Nephron (organoid): ENCODE data around the gene RNU5D-1.
A peak's percentile ranks its signal among the peaks of the same experiment; 100 is the strongest.
"Not testable (repeated sequence)": the region's sequence is repeated elsewhere in the genome, so short reads cannot be mapped to it uniquely, and the experiment has no call there.

Source experiments
- H3K27ac Mint-ChIP-seq, 3 experiments: 2 replicates each; pipeline ENCODE4 v1.8.0; 2020; ENCODE audit warnings: mixed read lengths in 3 of 3, mild to moderate bottlenecking in 2 of 3, moderate library complexity in 1 of 3
- H3K27me3 Mint-ChIP-seq: 2 replicates; pipeline ENCODE4 v1.8.0; 2021; ENCODE audit warnings: low read depth, mild to moderate bottlenecking, moderate library complexity, mixed read lengths
- H3K36me3 Mint-ChIP-seq: 2 replicates; pipeline ENCODE4 v1.8.0; 2020; ENCODE audit warnings: low read depth, mixed read lengths
- H3K4me1 Mint-ChIP-seq: 2 replicates; pipeline ENCODE4 v1.8.0; 2020; ENCODE audit warnings: mixed read lengths
- H3K4me3 Mint-ChIP-seq, 3 experiments: 2 replicates each; pipeline ENCODE4 v1.8.0; 2020; ENCODE audit warnings: mild to moderate bottlenecking in 3 of 3, mixed read lengths in 3 of 3, moderate library complexity in 2 of 3
- H3K9me3 Mint-ChIP-seq: 2 replicates; pipeline ENCODE4 v1.8.0; 2020; ENCODE audit warnings: mixed read lengths
- TF ChIP-seq, protein P1 (sequence below), 3 experiments: fragments of 200-600 bp; sonication (generic); IDR thresholded peaks; one replicate each; pipeline ENCODE4 v1.5.0; 2021; ENCODE audit warnings: antibody characterized with exemption in 3 of 3; ENCODE audit not compliant: unreplicated experiment in 3 of 3

Gene RNU5D-1

DNA sequence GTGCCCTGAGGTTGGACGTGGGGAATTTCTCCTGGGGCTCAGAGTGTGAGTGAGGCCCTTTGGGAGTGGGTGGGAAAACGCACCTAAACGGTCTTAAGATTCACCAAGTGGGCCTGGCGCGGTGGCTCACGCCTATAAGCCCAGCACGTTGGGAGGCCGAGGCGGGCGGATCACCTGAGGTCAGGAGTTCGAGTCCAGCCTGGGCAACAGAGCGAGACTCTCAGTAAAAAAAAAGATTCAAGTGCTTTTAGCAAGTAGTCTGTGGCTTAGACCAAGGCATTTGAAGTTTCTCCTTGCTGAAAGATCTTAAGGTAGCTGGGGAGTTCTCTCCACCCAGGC lies 45.7 kb upstream of the RNU5D-1 start:
- Mint-ChIP-seq H3K4me1 (peaks cover 25% of the 10 kb centered on the region), H3K36me3 (peaks cover 42% of the 10 kb centered on the region), H3K9me3 (no peaks in the 10 kb centered on the region), H3K4me3 (peak overlapping the region; percentile 91 to 93 (median 93)), H3K27me3 (no peaks in the 10 kb centered on the region), H3K27ac (peak overlapping the region; percentile 91 to 96 (median 96))
- TF ChIP-seq, protein P1, sequence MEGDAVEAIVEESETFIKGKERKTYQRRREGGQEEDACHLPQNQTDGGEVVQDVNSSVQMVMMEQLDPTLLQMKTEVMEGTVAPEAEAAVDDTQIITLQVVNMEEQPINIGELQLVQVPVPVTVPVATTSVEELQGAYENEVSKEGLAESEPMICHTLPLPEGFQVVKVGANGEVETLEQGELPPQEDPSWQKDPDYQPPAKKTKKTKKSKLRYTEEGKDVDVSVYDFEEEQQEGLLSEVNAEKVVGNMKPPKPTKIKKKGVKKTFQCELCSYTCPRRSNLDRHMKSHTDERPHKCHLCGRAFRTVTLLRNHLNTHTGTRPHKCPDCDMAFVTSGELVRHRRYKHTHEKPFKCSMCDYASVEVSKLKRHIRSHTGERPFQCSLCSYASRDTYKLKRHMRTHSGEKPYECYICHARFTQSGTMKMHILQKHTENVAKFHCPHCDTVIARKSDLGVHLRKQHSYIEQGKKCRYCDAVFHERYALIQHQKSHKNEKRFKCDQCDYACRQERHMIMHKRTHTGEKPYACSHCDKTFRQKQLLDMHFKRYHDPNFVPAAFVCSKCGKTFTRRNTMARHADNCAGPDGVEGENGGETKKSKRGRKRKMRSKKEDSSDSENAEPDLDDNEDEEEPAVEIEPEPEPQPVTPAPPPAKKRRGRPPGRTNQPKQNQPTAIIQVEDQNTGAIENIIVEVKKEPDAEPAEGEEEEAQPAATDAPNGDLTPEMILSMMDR (IDR thresholded peaks at IDR 0.05; ENCODE audit: unreplicated experiment in 3 of 3) = no peak

DNA sequence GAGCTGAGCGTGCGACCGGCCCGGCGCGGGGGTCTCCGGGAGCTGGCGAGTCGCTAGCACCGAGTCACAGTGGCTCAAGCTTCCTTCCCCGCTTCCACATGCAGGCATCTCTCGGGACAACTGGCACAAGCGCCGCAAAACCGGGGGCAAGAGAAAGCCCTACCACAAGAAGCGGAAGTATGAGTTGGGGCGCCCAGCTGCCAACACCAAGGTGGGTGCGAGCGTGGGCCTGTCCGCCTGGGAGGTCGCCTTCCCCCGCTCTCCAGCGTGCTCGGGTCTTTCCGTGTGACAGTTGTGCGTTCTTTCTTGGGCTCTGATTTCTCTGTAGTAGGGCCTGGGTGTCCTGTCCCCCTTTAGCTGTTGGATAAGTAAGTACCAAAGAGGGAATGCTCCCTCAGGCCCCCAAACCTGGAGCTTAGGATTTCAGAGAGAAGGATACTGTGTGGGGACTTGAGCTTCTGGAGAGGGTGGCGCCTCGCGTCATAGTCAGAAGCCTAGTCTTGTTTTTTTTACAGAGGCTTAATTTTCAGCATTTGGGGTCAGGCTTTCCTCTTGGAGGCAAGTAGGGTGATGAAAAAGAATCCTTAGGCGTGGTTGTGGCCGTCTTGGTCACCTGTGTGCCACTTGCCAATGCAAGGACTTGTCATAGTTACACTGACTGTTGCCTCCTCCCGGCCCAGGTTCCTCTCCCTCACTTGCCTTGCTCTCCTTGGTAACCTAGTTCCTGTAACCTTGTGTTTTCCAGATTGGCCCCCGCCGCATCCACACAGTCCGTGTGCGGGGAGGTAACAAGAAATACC lies 45.2 kb upstream of the RNU5D-1 start:
- Mint-ChIP-seq H3K27me3 (no peaks in the 10 kb centered on the region), H3K4me1 (peaks cover 25% of the 10 kb centered on the region), H3K9me3 (no peaks in the 10 kb centered on the region), H3K36me3 (peaks cover 36% of the 10 kb centered on the region), H3K27ac (peak overlapping the region; percentile 91 to 96 (median 96)), H3K4me3 (peak overlapping the region; percentile 91 to 93 (median 93))
- TF ChIP-seq, protein P1 (IDR thresholded peaks at IDR 0.05; ENCODE audit: unreplicated experiment in 3 of 3) = no peak

DNA sequence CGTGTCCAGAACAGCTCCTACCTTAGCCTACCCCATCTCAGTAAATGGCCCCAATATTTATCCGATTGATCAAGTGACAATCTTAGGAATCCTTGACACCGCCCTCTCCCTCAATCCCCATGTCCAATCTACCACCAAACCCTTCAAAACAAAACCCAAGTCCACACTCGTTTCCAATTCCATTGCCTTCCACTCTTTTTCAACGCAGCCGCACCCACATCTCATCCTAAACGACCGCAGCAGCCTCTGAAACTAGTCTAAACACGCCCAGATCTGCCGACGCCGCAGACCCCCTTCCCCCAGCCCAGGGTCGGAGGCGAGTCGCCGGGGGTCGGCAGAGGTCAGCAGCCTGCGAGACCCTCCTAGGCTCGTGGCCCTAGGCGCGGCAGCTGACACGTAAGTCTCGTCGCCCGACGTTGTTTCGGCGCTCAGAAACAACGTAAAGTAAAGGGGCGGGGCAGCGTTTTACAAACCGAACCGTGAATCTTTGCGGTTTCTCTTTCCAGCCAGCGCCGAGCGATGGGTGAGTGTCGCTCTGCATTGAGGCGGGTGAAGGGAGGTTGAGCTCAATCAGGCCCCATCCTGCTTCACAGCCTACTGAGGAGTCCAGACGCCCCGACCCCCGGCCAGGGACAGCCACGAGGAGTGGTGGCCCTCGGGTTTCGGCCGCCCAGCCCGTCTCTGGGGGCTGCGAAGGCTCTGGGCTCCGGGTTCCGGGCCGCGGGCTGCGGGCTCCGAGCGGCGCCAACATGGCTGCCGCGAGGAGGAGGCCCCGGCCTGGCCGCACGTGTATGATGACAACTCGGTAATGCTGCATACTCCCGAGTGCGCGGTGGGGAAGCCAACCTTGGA lies 44.3 kb upstream of the RNU5D-1 start, which contains the start of gene RPS8:
RPS8 (plus strand) TSS at position 463 of the 852 bp plus-strand sequence; CDS start at position 520, 57 bp downstream.
- Mint-ChIP-seq H3K9me3 (no peaks in the 10 kb centered on the region), H3K36me3 (peaks cover 28% of the 10 kb centered on the region), H3K27ac (peak within 1 kb of the TSS; percentile 91 to 96 (median 96)), H3K4me3 (peak within 1 kb of the TSS; percentile 91 to 93 (median 93)), H3K27me3 (no peaks in the 10 kb centered on the region), H3K4me1 (peaks cover 25% of the 10 kb centered on the region)
- TF ChIP-seq, protein P1 (IDR thresholded peaks at IDR 0.05; ENCODE audit: unreplicated experiment in 3 of 3) = no peak

DNA sequence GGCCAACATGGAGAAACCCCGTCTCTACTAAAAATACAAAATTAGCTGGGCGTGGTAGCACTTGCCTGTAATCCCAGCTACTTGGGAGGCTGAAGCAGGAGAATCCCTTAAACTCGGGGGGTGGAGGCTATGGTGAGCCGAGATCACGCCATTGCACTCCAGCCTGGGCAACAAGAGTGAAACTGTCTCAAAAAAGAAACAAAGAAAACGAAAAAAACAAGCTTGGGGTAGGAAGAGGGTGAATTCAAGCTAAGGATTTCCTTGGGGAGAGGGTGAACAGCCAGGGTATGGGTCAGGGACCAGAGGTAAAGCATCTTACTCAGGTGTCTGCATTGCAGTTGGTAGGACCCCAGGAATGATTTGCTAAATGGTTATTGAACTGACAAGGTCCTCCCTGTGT lies 35.5 kb upstream of the RNU5D-1 start:
- H3K4me1 Mint-ChIP-seq, H3K27ac Mint-ChIP-seq, H3K9me3 Mint-ChIP-seq, H3K27me3 Mint-ChIP-seq, H3K4me3 Mint-ChIP-seq: not testable (repeated sequence)
- H3K36me3 Mint-ChIP-seq = peaks cover 22% of the 10 kb centered on the region

DNA sequence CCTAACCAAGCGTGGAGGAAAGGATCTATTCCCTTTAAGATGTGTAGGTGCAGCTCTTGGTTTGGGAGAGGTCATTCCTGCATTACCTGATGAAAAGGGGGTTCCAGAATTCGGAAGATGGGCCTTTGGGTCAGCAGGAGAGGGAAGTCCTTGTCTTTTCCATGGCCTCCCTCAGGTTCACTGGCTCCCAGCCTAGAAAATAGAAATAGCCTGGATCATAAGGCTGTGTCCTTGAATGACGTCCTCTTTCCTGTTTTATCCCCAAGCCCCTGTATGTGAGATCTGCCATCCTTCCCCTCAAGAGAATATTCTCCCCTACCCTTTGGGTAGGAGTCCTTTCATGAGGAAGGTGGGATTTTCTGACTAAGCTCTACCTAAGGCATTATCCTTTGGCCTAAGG lies 29.9 kb upstream of the RNU5D-1 start:
- TF ChIP-seq, protein P1 (IDR thresholded peaks at IDR 0.05; ENCODE audit: unreplicated experiment in 3 of 3) = no peak
- no peaks in the 10 kb centered on the region for H3K9me3 Mint-ChIP-seq
- H3K4me3 Mint-ChIP-seq = no peak overlapping the region
- H3K4me1 Mint-ChIP-seq = no peaks in the 10 kb centered on the region
- no peak overlapping the region for H3K27ac Mint-ChIP-seq
- H3K27me3 Mint-ChIP-seq = no peaks in the 10 kb centered on the region
- H3K36me3 Mint-ChIP-seq = peaks cover 50% of the 10 kb centered on the region

DNA sequence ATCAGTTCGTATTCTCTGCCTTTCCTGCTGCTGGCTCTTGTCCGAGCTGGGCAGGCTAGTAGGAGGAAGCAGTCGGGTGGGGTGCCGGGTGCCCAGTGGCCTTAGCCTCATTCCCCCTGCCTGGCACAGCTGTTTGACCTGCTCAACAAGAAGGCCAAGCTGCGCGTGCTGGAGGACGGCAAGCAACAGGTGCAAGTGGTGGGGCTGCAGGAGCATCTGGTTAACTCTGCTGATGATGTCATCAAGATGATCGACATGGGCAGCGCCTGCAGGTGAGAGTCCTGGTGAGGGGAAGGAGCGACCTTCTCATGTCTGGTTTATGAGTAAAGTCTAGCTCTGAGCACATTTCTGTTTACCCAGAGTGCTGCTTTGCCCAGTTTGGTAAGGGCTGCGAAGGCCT lies 28.1 kb upstream of the RNU5D-1 start:
- Mint-ChIP-seq H3K4me3 (no peak overlapping the region), H3K9me3 (no peaks in the 10 kb centered on the region), H3K27me3 (no peaks in the 10 kb centered on the region), H3K4me1 (no peaks in the 10 kb centered on the region), H3K27ac (no peak overlapping the region), H3K36me3 (peaks cover 58% of the 10 kb centered on the region)
- TF ChIP-seq, protein P1 (IDR thresholded peaks at IDR 0.05; ENCODE audit: unreplicated experiment in 3 of 3) = no peak
